ENCODE data around the gene ZZZ3. TPM values are rescaled to one million over a fixed set of nuclear protein-coding genes. Genes with fewer than 3 reads are reported as not detected.

Gene ZZZ3
- total and polyA plus RNA-seq, 2 of the 8 experiments (the other 6 are each of a cell fraction or from before 2014, with no cell fraction given) = 12.8 to 54.6 TPM

DNA sequence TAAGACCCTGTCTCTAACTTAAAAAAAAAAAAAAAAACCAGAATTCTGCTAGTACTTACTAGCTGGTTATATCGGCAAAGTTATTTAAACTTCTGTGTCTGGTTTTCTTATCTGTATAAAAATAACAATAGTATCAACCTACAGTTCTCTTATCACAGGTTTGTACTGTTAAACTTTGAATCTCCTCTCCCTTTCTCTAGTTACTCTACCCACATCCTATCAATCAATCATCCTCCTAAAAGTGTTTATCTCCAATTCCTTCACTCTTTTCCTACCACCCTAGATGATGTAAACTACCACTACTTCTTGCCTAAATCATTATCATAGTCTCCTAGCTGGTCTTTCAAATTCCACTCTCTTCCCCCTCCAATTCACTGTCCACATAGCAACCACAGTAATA, 49.6 kb upstream of the ZZZ3 start:
- Histone ChIP-seq H2BK20ac (ENCODE audit: low read length) (no peak overlapping the region), H2AFZ (ENCODE audit: low read length) (no peak overlapping the region), H4K20me1 (replicated peaks in 1 of 2; ENCODE audit: control insufficient read depth in 1 of 2, insufficient read depth in 2 of 2, low read length in 2 of 2) (no peaks in the 10 kb centered on the region), H3K79me1 (ENCODE audit: low read depth, low read length) (no peaks in the 10 kb centered on the region), H2BK12ac (ENCODE audit: low read depth, low read length) (no peak overlapping the region), H2BK5ac (ENCODE audit: low read depth, low read length) (no peak overlapping the region), H3K79me2 (ENCODE audit: control insufficient read depth in 1 of 2, insufficient read depth in 2 of 2, low read length in 2 of 2) (no peaks in the 10 kb centered on the region), H3K27me3 (replicated peaks in 1 of 4; ENCODE audit: control insufficient read depth in 3 of 4, extremely low read depth in 1 of 4, insufficient read depth in 3 of 4, low read length in 3 of 4) (no peaks in the 10 kb centered on the region), H3K27ac (ENCODE audit: low read depth, low read length) (no peak overlapping the region), H4K5ac (ENCODE audit: insufficient read length, low read depth, low read length) (no peak overlapping the region), H3K23ac (ENCODE audit: insufficient read length) (no peak overlapping the region), H2AK5ac (ENCODE audit: low read depth, low read length) (no peak overlapping the region), H3K23me2 (ENCODE audit: low read depth, low read length) (no peaks in the 10 kb centered on the region; the same call in 1 of the 2 replicates), H3K4me1 (replicated peaks in 1 of 4; ENCODE audit: control insufficient read depth in 3 of 4, insufficient read depth in 4 of 4, low read length in 3 of 4) (no peaks in the 10 kb centered on the region), H4K8ac (ENCODE audit: extremely low read depth, insufficient read depth, low read length) (no peak overlapping the region), H3K9ac (replicated peaks in 1 of 4; ENCODE audit: extremely low read depth in 1 of 4, low read depth in 3 of 4, low read length in 3 of 4) (no peak overlapping the region), H3K4me3 (ENCODE audit: extremely low read depth in 1 of 4, insufficient read depth in 2 of 4, low read depth in 3 of 4, low read length in 4 of 4) (no peak overlapping the region), H4K91ac (replicated peaks; ENCODE audit: insufficient read length, low read length) (no peak overlapping the region), H3K9me3 (ENCODE audit: insufficient read depth in 2 of 2, low read depth in 1 of 2, low read length in 1 of 2) (no peaks in the 10 kb centered on the region), H3K14ac (ENCODE audit: insufficient read length) (no peak overlapping the region), H3K56ac (replicated peaks; ENCODE audit: insufficient read length, low read depth, low read length) (no peak overlapping the region), H2BK120ac (replicated peaks; ENCODE audit: low read depth, low read length) (no peak overlapping the region), H3K36me3 (ENCODE audit: control insufficient read depth in 2 of 4, insufficient read depth in 4 of 4, low read length in 3 of 4) (peaks cover 0 to 22% (median 8%) of the 10 kb centered on the region in 4 experiments; a peak in 7 of 8 replicates), H2BK15ac (ENCODE audit: low read length) (no peak overlapping the region), H3K4me2 (ENCODE audit: insufficient read depth in 1 of 2, low read depth in 2 of 2, low read length in 2 of 2) (no peak overlapping the region), H3K4ac (replicated peaks; ENCODE audit: insufficient read length, low read depth, low read length) (no peak overlapping the region), H3K18ac (ENCODE audit: extremely low read depth, low read length) (no peak overlapping the region)
- DNase-seq (ENCODE audit: low read depth in 1 of 2, low spot score in 2 of 2) (no peak), FAIRE-seq (no peak)
- 95% methylated on average over 1 of the region's 1 CpG; no CpG with 5 or more reads in 1 of the 2 experiments for WGBS, 2 experiments (ENCODE audit: extremely low coverage in 1 of 2, insufficient coverage in 1 of 2, insufficient read length in 1 of 2, insufficient replicate concordance in 2 of 2, low coverage in 1 of 2, low lambda C conversion rate in 2 of 2, missing lambda C conversion rate in 1 of 2)
- POLR2A ChIA-PET (ENCODE audit: partially characterized antibody) = interaction anchor here (1.3 kb wide), 1 partner anchor 19 kb away, joined by 3 read pairs; no protein-coding TSS in a partner anchor
- no peak for TF ChIP-seq HDAC6 (IDR thresholded peaks at IDR 0.05; ENCODE audit: low read depth, low read length)
- no peak for TF ChIP-seq GABPA (IDR thresholded peaks at IDR 0.05; ENCODE audit: borderline replicate concordance, insufficient read depth, low read length)
- TF ChIP-seq RBBP5 (IDR thresholded peaks at IDR 0.05; ENCODE audit: borderline replicate concordance, low read depth, low read length) = no peak
- no peak for TF ChIP-seq KDM5A (IDR thresholded peaks at IDR 0.05; ENCODE audit: low read length)
- CTCF ChIA-PET (ENCODE audit: partially characterized antibody) = no interaction called here

Data from H1 (cell line).